A549 (cell line): Measurements from ENCODE around the gene TMEM107. TPM values are rescaled to one million over a fixed set of nuclear protein-coding genes. Genes with fewer than 3 reads are reported as not detected.
A peak's percentile ranks its signal among the peaks of the same experiment; 100 is the strongest.

Experiments
- ATAC-seq, 2 experiments: fragments of 200-7000 bp in 1 of 2; fragments of >200 bp in 1 of 2; cut with Nextera tagmentation in 1 of 2; cut with Tn5 transposase in 1 of 2; 3 replicates each; pipeline versions ENCODE4 v1.8.0 to v1.9.1; 2018 to 2020; ENCODE audit warnings: mild to moderate bottlenecking in 1 of 2, moderate library complexity in 1 of 2
- CTCF ChIA-PET: fragments of 300-600 bp; sonication (Branson Sonifier 250); formaldehyde crosslinking; extraction: SDS; loops from one replicate; lab custom pipeline; 2021; ENCODE audit warnings: antibody characterized with exemption, inconsistent platforms; lab: Yijun Ruan, JAX
- POLR2A ChIA-PET: fragments of 350-600 bp; formaldehyde crosslinking; extraction: SDS; loops from one replicate; lab custom pipeline; 2021; ENCODE audit warnings: antibody characterized with exemption, inconsistent platforms; lab: Yijun Ruan, JAX
- DNase-seq, 2 experiments: peaks; one replicate each; pipeline versions ENCODE4 v3.0.0 to v3.0.0-alpha.2; 2011 to 2016; ENCODE audit warnings: low read depth in 1 of 2, low spot score in 1 of 2
- FAIRE-seq: peaks from 2 replicates; lab custom pipeline; 2011; peaks lifted over from hg19 to GRCh38; lab: Jason Lieb, UNC
- H3K27ac ChIP-seq, 2 experiments: fragments of >200 bp; sonication (Bioruptor Twin); formaldehyde crosslinking; 3 replicates each; pipeline ENCODE4 v1.5.1; 2016 to 2017
- H3K4me1 ChIP-seq: fragments of >200 bp; sonication (Bioruptor Twin); formaldehyde crosslinking; 3 replicates; pipeline ENCODE4 v1.6.1; 2016
- H3K4me2 ChIP-seq: fragments of >200 bp; sonication (Bioruptor Twin); formaldehyde crosslinking; 3 replicates; pipeline ENCODE4 v1.6.1; 2016
- H3K4me3 ChIP-seq: fragments of >200 bp; sonication (Bioruptor Twin); formaldehyde crosslinking; 3 replicates; pipeline ENCODE4 v1.5.1; 2016
- H3K9me3 ChIP-seq: fragments of >200 bp; sonication (Bioruptor Twin); formaldehyde crosslinking; 3 replicates; pipeline ENCODE4 v1.6.1; 2016
- BHLHE40 ChIP-seq: IDR thresholded peaks from 2 replicates; pipeline ENCODE4 v1.6.1; 2012; ENCODE audit warnings: low read depth, low read length, inconsistent platforms
- CBX8 ChIP-seq: fragments of 200-600 bp; sonication (generic); IDR thresholded peaks from 2 replicates; pipeline ENCODE4 v1.6.1; 2016
- EHF ChIP-seq: fragments of 250-450 bp; sonication (Bioruptor Pico); IDR thresholded peaks from 2 replicates; pipeline ENCODE4 v1.5.0; 2020; ENCODE audit warnings: mild to moderate bottlenecking
- FOSB ChIP-seq: fragments of 250-450 bp; sonication (Bioruptor Pico); IDR thresholded peaks from 2 replicates; pipeline ENCODE4 v1.5.0; 2020; ENCODE audit warnings: mild to moderate bottlenecking, moderate library complexity
- FOXS1 ChIP-seq: fragments of 250-450 bp; sonication (Bioruptor Pico); IDR thresholded peaks from 2 replicates; pipeline ENCODE4 v1.5.0; 2020; ENCODE audit warnings: mild to moderate bottlenecking, moderate library complexity
- HDAC2 ChIP-seq: fragments of 200-600 bp; sonication (generic); IDR thresholded peaks from 2 replicates; pipeline ENCODE4 v1.6.1; 2016
- HEYL ChIP-seq: fragments of 250-450 bp; sonication (Bioruptor Pico); IDR thresholded peaks from 2 replicates; pipeline ENCODE4 v1.8.0; 2021; ENCODE audit warnings: mild to moderate bottlenecking, moderate library complexity
- HMGXB4 ChIP-seq: fragments of 250-450 bp; sonication (Bioruptor Pico); IDR thresholded peaks from 2 replicates; pipeline ENCODE4 v1.5.0; 2021; ENCODE audit warnings: mild to moderate bottlenecking, moderate library complexity, borderline replicate concordance
- HOXA7 ChIP-seq: fragments of 250-450 bp; sonication (Bioruptor Pico); IDR thresholded peaks from 2 replicates; pipeline ENCODE4 v1.5.0; 2020; ENCODE audit warnings: mild to moderate bottlenecking, moderate library complexity
- JUN ChIP-seq, 2 experiments: fragments of >200 bp; sonication (Bioruptor Twin); formaldehyde crosslinking; IDR thresholded peaks; 2 replicates in 1 of 2; 3 replicates in 1 of 2; pipeline ENCODE4 v1.6.1; 2016 to 2017
- JUNB ChIP-seq: fragments of >200 bp; sonication (Bioruptor Twin); formaldehyde crosslinking; IDR thresholded peaks from 2 replicates; pipeline ENCODE4 v1.6.1; 2016
- KDM1A ChIP-seq: fragments of 200-600 bp; sonication (generic); IDR thresholded peaks from 2 replicates; pipeline ENCODE4 v1.6.1; 2016; ENCODE audit warnings: low read depth, mild to moderate bottlenecking
- MAX ChIP-seq: IDR thresholded peaks from 2 replicates; pipeline ENCODE4 v1.6.1; 2012
- MYC ChIP-seq: IDR thresholded peaks from 2 replicates; pipeline ENCODE4 v1.6.1; 2012; ENCODE audit warnings: mild to moderate bottlenecking, inconsistent platforms, low read length, improper control_type of control experiment, borderline replicate concordance
- POLR2A ChIP-seq: IDR thresholded peaks from 2 replicates; pipeline ENCODE4 v1.6.1; 2012; ENCODE audit warnings: mild to moderate bottlenecking, low read length
- POLR2AphosphoS2 ChIP-seq: conservative IDR thresholded peaks from 2 replicates; pipeline ENCODE4 v1.6.1; 2012; ENCODE audit warnings: low read length, improper control_type of control experiment, inconsistent platforms
- RARB ChIP-seq: fragments of 250-450 bp; sonication (Bioruptor Pico); IDR thresholded peaks from 2 replicates; pipeline ENCODE4 v1.8.0; 2021; ENCODE audit warnings: mild to moderate bottlenecking, moderate library complexity
- RNF2 ChIP-seq: fragments of 200-600 bp; sonication (generic); IDR thresholded peaks from 2 replicates; pipeline ENCODE4 v1.6.1; 2016; ENCODE audit warnings: low read depth, mild to moderate bottlenecking, antibody characterized with exemption, moderate library complexity, borderline replicate concordance
- USF2 ChIP-seq: fragments of 450-650 bp; IDR thresholded peaks from 2 replicates; pipeline ENCODE4 v1.6.1; 2014; ENCODE audit warnings: antibody characterized with exemption
- WGBS: methylation state at CpG from one replicate; pipeline ENCODE4 v1.1.6; 2017; ENCODE audit errors: missing lambda C conversion rate; 5-methylcytosine and 5-hydroxymethylcytosine counted together
- polyA plus RNA-seq, 4 experiments: library from polyadenylated mRNA; depleted of rRNA in 3 of 4; stranded (reverse); fragments of >200 nt; fragmentation: RNase III in 1 of 4; extraction: RNeasy Plus Mini Kit Qiagen cat#74134 plus additional on column Dnase treatment in 1 of 4; gene quantifications; 2 replicates in 3 of 4; 3 replicates in 1 of 4; pipeline ENCODE4 v1.2.3, GENCODE V29; 2011 to 2017
- TF ChIP-seq, protein P1 (sequence below): IDR thresholded peaks from 2 replicates; pipeline ENCODE4 v1.6.1; 2012; ENCODE audit warnings: low read depth, borderline replicate concordance

Gene TMEM107
- polyA plus RNA-seq, 2 of the 4 experiments (the other 2 are of a cell fraction), result 17.0 to 22.8 TPM

- FAIRE-seq (no peak), DNase-seq (peak in 1 of 2 experiments; percentile 53), ATAC-seq (no peak)
- peak overlapping the region; percentile 56 for H3K4me3 ChIP-seq
- ChIA-PET CTCF (interaction anchor here (0.8 to 8.1 kb wide), 10 partner anchors 9 to 622 kb away, joined by 3 to 116 read pairs (median 5); partner anchors contain the start of gene VAMP2), POLR2A (interaction anchor here (0.9 to 3.9 kb wide), 9 partner anchors 9 to 171 kb away, joined by 3 to 35 read pairs (median 4); partner anchors contain the start of genes BORCS6, CTC1 and SLC25A35)
- H3K4me2 ChIP-seq, result peak overlapping the region; percentile 95
- 35% methylated on average over 24 of the region's 24 CpGs for whole genome bisulfite sequencing
- H3K9me3 ChIP-seq, result no peaks in the 10 kb centered on the region
- TF ChIP-seq HEYL (CRISPR knock-in tag), result no peak
- TF ChIP-seq USF2, result peak; percentile 33; the same call in 1 of the 2 replicates
- TF ChIP-seq JUN (IDR thresholded peaks at IDR 0.05), result 0 out of 5 replicates have a peak, but pooled peaks of 1 of the 2 experiments have one; percentile 4
- TF ChIP-seq, protein P1, sequence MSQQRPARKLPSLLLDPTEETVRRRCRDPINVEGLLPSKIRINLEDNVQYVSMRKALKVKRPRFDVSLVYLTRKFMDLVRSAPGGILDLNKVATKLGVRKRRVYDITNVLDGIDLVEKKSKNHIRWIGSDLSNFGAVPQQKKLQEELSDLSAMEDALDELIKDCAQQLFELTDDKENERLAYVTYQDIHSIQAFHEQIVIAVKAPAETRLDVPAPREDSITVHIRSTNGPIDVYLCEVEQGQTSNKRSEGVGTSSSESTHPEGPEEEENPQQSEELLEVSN, result 0 out of 2 replicates have a peak, but pooled peaks have one; percentile 39
- peaks cover 19% of the 10 kb centered on the region for H3K4me1 ChIP-seq
- peak overlapping the region in 1 of 2 experiments; percentile 83; a peak in 5 of 6 replicates for H3K27ac ChIP-seq
Observed at GRCh38 chr17:8124350-8125153, 51.6 kb downstream of the TMEM107 start.

GRCh38 chr17:8123695-8124349 lies 52.4 kb downstream of the TMEM107 start, which contains the start of gene HES7:
TSS of gene HES7 (minus strand) at chr17:8124106. CDS start at chr17:8124084, 22 bp downstream.
- POLR2A ChIA-PET, result interaction anchor here (0.9 to 3.9 kb wide), 10 partner anchors 10 to 172 kb away, joined by 3 to 35 read pairs (median 4); partner anchors contain the start of genes BORCS6, CTC1 and SLC25A35
- peak within 1 kb of the TSS; percentile 56 for H3K4me3 ChIP-seq
- 2% methylated on average over 29 of the region's 29 CpGs for WGBS
- DNase-seq (peak in 1 of 2 experiments; percentile 62), FAIRE-seq (no peak), ATAC-seq (no peak)
- H3K27ac ChIP-seq, result peak within 1 kb of the TSS; percentile 61 to 83
- peaks cover 19% of the 10 kb centered on the region for H3K4me1 ChIP-seq
- peak within 1 kb of the TSS; percentile 95 for H3K4me2 ChIP-seq
- CTCF ChIA-PET, result interaction anchor here (0.8 to 8.1 kb wide), 13 partner anchors 9 to 623 kb away, joined by 3 to 116 read pairs (median 5); partner anchors contain the start of gene VAMP2
- H3K9me3 ChIP-seq, result no peaks in the 10 kb centered on the region
- TF ChIP-seq MAX (peak; percentile 59), JUN (IDR thresholded peaks at IDR 0.05) (0 out of 5 replicates have a peak, but pooled peaks of 1 of the 2 experiments have one; percentile 30), KDM1A (no peak), BHLHE40 (no peak), POLR2A (peak; percentile 53)

DNA sequence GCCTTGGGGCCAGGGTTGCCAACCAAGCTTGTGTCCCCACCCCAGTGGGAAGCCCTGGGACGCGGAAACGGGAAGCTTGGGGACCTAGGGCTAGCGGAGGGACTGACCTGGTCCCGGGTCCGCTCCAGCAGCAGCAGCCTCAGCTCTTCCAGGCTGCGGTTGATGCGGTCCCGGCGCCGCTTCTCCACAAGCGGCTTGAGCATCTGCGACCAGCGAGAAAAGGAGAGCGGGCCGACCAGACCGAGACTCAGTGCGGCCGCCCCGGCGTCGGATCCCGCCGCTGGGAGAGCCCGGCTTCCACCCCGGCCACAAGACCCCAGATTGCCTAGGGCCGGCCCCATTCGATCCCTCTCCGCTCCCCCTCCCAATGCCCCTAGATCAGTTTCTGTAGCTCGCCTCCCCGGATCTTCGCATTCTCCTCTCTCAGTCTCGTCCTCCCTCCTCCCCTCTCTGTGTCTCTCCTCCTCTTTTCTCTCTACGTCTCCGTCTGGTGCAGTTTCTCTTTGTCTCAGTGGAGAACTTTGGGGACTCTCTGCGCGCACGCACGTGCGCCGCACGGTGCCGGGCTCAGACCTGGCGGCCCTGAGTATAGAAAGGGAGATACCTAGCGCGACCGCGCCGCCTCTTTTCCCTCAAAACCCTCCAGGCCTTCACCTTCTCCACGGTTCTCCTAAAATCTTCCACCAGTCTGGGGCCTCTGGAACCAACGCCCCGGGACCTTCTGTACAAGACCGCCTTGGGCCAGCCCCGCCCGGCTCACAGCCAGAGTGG lies 53.1 kb downstream of the TMEM107 start:
- Histone ChIP-seq H3K4me1 (peaks cover 19% of the 10 kb centered on the region), H3K4me3 (peak overlapping the region; percentile 56), H3K9me3 (no peaks in the 10 kb centered on the region), H3K4me2 (peak overlapping the region; percentile 95), H3K27ac (peak overlapping the region; percentile 61 to 83)
- POLR2A ChIA-PET, result interaction anchor here (1.0 to 3.9 kb wide), 5 partner anchors 34 to 173 kb away, joined by 3 to 35 read pairs (median 7); partner anchors contain the start of gene SLC25A35
- DNase-seq (peak; percentile 39 to 52), ATAC-seq (no peak), FAIRE-seq (no peak)
- WGBS, result under 1% methylated on average over 48 of the region's 55 CpGs
- CTCF ChIA-PET, result interaction anchor here (0.6 to 8.1 kb wide), 15 partner anchors 10 to 623 kb away, joined by 3 to 116 read pairs (median 8); partner anchors contain the start of genes BORCS6 and VAMP2
- peak; percentile 46; the same call in 1 of the 2 replicates for TF ChIP-seq MYC
- TF ChIP-seq, protein P1, result peak; percentile 87
- no peak for TF ChIP-seq RARB (CRISPR knock-in tag)
- 0 out of 2 replicates have a peak, but pooled peaks have one; percentile 12 for TF ChIP-seq RNF2
- no peak for TF ChIP-seq HMGXB4
- TF ChIP-seq EHF (CRISPR knock-in tag), result no peak
- TF ChIP-seq FOXS1, result 0 out of 2 replicates have a peak, but pooled peaks have one; percentile 15
- TF ChIP-seq HOXA7 (CRISPR knock-in tag), result 0 out of 2 replicates have a peak, but pooled peaks have one; percentile 28
- TF ChIP-seq HEYL (CRISPR knock-in tag), result no peak
- TF ChIP-seq HDAC2, result 0 out of 2 replicates have a peak, but pooled peaks have one; percentile 21
- no peak for TF ChIP-seq FOSB
- no peak for TF ChIP-seq CBX8
- no peak for TF ChIP-seq BHLHE40
- peak; percentile 91 for TF ChIP-seq MAX
- TF ChIP-seq POLR2AphosphoS2, result no peak
- TF ChIP-seq USF2, result no peak
- no peak for TF ChIP-seq JUNB
